Skeletal muscle satellite cell (primary cell): ENCODE results near the gene VWA3A.
"Not testable (repeated sequence)": the region's sequence is repeated elsewhere in the genome, so short reads cannot be mapped to it uniquely, and the experiment has no call there.

Experiments used
- H3K27me3 ChIP-seq: 2 replicates; pipeline ENCODE4 v1.7.0; 2013; ENCODE audit warnings: low read length; ENCODE audit not compliant: control insufficient read depth, insufficient read depth
- H3K36me3 ChIP-seq: 2 replicates; pipeline ENCODE4 v1.7.0; 2013; ENCODE audit warnings: mild to moderate bottlenecking, control low read depth, low read length; ENCODE audit not compliant: insufficient read depth
- H3K4me1 ChIP-seq: 2 replicates; pipeline ENCODE4 v1.7.0; 2013; ENCODE audit warnings: low read length; ENCODE audit not compliant: control insufficient read depth, insufficient read depth
- H3K4me2 ChIP-seq: 2 replicates; pipeline ENCODE4 v1.7.0; 2013; ENCODE audit warnings: mild to moderate bottlenecking, low read length
- H3K4me3 ChIP-seq: 2 replicates; pipeline ENCODE4 v1.7.0; 2013; ENCODE audit warnings: low read length
- H3K9ac ChIP-seq: 2 replicates; pipeline ENCODE4 v1.7.0; 2013; ENCODE audit warnings: mild to moderate bottlenecking, low read depth, low read length, moderate library complexity
- H3K9me3 ChIP-seq: replicated peaks from 2 replicates; pipeline ENCODE4 v1.7.0; 2013; ENCODE audit warnings: mild to moderate bottlenecking, control low read depth, low read length

Gene VWA3A

GRCh38 chr16:22093996-22094395, 1.7 kb downstream of the VWA3A start:
- Histone ChIP-seq H3K4me2 (no peak overlapping the region), H3K36me3 (no peaks in the 10 kb centered on the region), H3K4me1 (no peaks in the 10 kb centered on the region), H3K9ac (no peak overlapping the region), H3K9me3 (no peaks in the 10 kb centered on the region), H3K27me3 (no peaks in the 10 kb centered on the region), H3K4me3 (no peak overlapping the region)

DNA sequence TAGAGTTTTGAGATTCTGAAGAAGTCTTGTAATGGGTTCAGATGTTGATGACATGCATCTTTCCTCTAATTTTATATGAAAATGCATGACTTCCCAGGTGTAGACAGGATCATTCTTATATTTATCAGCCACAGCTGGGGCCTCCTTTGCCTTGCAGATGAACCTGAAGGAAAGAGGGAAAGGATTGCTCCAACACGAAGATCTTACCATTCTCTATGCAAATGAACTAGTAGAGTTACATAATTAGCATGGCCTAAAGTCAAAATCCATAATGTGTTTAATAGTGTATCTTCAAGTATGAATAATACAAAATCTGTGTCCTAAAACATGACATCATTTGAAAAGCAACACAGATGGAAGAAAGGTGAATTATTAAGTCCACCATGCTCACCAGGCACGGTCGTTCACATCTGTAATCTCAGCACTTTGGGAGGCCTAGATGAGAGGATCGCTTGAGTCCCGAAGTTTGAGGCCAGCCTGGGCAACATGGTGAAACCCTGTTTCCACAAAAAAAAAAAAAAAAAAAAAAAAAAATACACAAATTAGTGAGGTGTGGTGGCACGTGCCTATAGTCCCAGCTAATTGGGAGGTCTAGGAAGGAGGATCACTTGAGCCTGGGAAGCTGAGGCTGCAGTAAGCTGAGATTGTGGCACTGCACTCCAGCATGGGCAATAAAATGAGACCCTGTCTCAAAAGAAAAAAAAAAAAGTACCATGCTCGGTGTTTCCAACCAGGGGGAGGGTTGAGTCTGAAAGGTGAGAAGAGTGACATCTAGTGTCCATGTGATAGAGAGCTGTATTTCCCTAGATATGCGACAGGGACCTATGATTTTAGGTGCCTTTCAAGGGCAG, 6.3 kb downstream of the VWA3A start:
- H3K9ac ChIP-seq, result no peak overlapping the region
- H3K9me3 ChIP-seq, result no peaks in the 10 kb centered on the region
- no peaks in the 10 kb centered on the region for H3K4me1 ChIP-seq
- H3K36me3 ChIP-seq, result no peaks in the 10 kb centered on the region
- H3K4me3 ChIP-seq, result peak overlapping the region; percentile 53
- peak overlapping the region; percentile 69 for H3K4me2 ChIP-seq
- no peaks in the 10 kb centered on the region for H3K27me3 ChIP-seq

DNA sequence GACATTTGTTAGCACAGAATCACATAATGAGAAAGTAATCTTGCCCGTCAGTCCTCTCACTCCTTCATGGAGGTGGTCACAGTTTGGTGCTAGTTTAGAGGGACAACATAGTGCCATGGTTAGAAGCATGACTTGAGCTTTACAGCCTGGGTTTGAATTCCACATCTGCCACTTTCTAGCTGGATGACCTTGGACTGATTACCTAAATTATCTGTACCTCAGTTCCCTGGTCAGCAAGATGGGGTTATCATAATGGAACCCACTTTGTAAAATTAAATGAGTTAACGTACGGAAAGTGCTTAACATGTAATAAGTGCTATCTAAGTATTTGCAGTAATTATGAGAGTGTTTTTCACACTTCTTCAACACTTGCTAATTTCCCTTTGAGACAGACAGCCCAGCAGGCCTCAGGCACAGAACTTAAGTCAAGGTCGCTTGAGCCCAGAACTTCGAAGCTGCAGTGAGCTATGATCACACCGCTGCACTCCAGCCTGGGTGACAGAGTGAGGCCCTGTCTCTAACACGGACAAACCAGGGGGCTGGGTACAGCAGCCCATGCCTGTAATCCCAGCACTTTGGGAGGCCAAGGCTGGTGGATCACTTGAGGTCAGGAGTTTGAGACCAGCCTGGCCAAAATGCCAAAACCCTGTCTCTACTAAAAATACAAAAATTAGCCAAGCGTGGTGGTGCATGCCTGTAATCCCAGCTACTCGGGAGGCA, 7.1 kb downstream of the VWA3A start:
- Histone ChIP-seq H3K4me3 (no peak overlapping the region), H3K4me1 (no peaks in the 10 kb centered on the region), H3K4me2 (no peak overlapping the region)

GRCh38 chr16:22103441-22103840, 11.1 kb downstream of the VWA3A start:
- H3K9ac ChIP-seq, result no peak overlapping the region
- H3K9me3 ChIP-seq, result no peaks in the 10 kb centered on the region
- no peaks in the 10 kb centered on the region for H3K36me3 ChIP-seq
- H3K4me1 ChIP-seq, result no peaks in the 10 kb centered on the region
- H3K27me3 ChIP-seq, result peaks cover 29% of the 10 kb centered on the region
- no peak overlapping the region for H3K4me3 ChIP-seq
- H3K4me2 ChIP-seq, result no peak overlapping the region

More for the DNA sequence above, 7.1 kb downstream of the VWA3A start:
- H3K36me3 ChIP-seq, result no peaks in the 10 kb centered on the region
- no peaks in the 10 kb centered on the region for H3K9me3 ChIP-seq
- no peaks in the 10 kb centered on the region for H3K27me3 ChIP-seq
- no peak overlapping the region for H3K9ac ChIP-seq

DNA sequence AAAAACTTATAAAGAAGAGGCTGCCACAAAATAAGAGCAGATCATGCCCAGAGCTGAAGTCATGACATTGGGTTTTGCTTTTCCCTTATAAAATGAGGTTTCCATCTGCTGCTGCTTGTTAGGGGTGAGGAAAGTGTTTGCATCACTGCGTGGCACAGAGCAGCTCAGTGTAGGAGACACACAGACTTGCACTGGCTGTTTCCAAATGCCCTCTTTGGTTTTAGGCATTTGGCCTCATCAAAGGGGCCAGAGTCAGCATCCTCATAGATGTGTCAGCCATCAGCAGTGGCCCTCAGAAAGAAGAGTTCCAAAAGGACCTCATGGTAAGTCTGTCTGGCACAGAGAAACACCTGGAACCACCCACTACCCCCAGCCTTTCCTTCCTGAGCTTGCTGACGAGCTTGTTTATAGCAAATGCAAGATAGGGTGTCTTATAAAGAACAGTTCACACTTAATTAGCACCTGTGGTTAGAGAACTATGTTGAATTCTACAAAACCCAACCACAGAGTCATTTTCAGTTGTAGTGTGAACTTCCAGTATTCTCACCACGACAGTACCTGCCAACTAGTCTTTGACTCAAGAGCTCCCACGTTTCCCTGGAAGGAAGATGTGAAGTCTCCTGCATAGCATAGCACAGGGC, 17.0 kb downstream of the VWA3A start:
- no peak overlapping the region for H3K9ac ChIP-seq
- no peaks in the 10 kb centered on the region for H3K36me3 ChIP-seq
- H3K4me1 ChIP-seq, result no peaks in the 10 kb centered on the region
- peaks cover 53% of the 10 kb centered on the region for H3K27me3 ChIP-seq
- H3K4me2 ChIP-seq, result no peak overlapping the region
- no peaks in the 10 kb centered on the region for H3K9me3 ChIP-seq
- no peak overlapping the region for H3K4me3 ChIP-seq

DNA sequence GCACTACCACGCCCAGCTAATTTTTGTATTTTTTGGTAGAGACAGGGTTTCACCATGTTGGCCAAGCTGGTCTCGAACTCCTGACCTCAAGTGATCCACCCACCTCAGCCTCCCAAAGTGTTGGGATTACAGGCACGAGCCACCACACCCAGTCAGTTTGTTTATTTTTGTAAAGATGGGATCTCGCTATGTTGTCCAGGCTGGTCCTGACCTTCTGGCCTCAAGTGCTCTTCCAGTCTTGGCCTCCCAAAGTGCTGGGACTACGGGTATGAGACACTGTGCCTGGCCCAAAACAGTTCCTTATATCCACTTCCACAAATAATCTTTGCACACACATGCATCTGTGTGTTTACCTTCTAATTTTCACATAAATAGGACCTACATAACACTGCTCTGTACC, 19.3 kb downstream of the VWA3A start:
- not testable (repeated sequence) for H3K4me1 ChIP-seq, H3K4me3 ChIP-seq, H3K36me3 ChIP-seq, H3K4me2 ChIP-seq, H3K9ac ChIP-seq, H3K9me3 ChIP-seq
- peaks cover 42% of the 10 kb centered on the region for H3K27me3 ChIP-seq

GRCh38 chr16:22116095-22116700, 23.9 kb downstream of the VWA3A start:
- Histone ChIP-seq H3K4me2 (no peak overlapping the region), H3K27me3 (peaks cover under 1% of the 10 kb centered on the region), H3K4me1 (no peaks in the 10 kb centered on the region)

DNA sequence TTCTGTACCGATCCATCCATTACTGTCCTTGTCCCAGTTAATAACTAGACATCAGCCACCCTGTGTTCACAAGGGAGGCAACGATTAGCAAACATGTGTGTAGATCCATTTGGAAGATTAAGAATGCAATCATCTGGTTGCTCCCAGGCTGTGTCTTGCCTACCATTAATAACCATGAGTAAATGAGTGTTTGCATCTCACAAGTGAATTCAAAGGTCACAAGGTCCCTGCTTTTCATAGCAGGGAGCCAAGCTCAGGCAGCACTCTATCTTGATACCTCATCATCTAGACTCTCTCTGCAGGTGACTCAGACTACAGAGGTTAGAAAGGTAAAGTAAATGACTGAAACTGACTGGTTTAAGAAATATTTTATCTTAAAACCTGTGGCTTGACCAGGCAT, 25.3 kb downstream of the VWA3A start:
- Histone ChIP-seq H3K27me3 (peaks cover 7% of the 10 kb centered on the region), H3K4me2 (no peak overlapping the region), H3K9me3 (no peaks in the 10 kb centered on the region), H3K36me3 (no peaks in the 10 kb centered on the region), H3K9ac (no peak overlapping the region), H3K4me3 (no peak overlapping the region), H3K4me1 (no peaks in the 10 kb centered on the region)

More at GRCh38 chr16:22116095-22116700, 23.9 kb downstream of the VWA3A start:
- Histone ChIP-seq H3K36me3 (no peaks in the 10 kb centered on the region), H3K9me3 (no peaks in the 10 kb centered on the region), H3K4me3 (no peak overlapping the region), H3K9ac (no peak overlapping the region)

- Histone ChIP-seq H3K36me3 (no peaks in the 10 kb centered on the region), H3K4me3 (no peak overlapping the region), H3K27me3 (peaks cover 7% of the 10 kb centered on the region), H3K4me1 (no peaks in the 10 kb centered on the region), H3K9ac (no peak overlapping the region), H3K9me3 (no peaks in the 10 kb centered on the region), H3K4me2 (no peak overlapping the region)
Observed at GRCh38 chr16:22120440-22120839, 28.1 kb downstream of the VWA3A start.

DNA sequence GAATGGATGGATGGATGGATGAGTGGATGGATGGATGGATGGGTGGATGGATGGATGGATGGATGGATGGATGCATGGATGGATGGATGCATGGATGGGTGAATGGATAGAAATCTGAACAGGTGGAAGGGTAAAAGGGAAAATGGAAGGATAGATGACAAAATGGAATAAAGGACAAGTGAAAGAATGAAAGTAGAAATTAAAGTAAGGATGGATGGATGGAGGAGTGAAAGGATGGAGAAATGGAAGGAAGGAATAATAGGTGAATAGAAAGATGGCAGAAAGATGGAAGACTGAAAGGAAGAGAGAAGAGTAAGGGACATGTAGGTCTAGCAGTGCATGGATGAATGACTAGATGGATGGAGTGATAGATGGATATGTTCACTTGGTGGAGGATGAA, 29.9 kb downstream of the VWA3A start:
- Histone ChIP-seq H3K4me3 (no peak overlapping the region), H3K4me1 (no peaks in the 10 kb centered on the region), H3K36me3 (no peaks in the 10 kb centered on the region), H3K4me2 (no peak overlapping the region), H3K9ac (no peak overlapping the region), H3K27me3 (peaks cover 10% of the 10 kb centered on the region), H3K9me3 (no peaks in the 10 kb centered on the region)

- Histone ChIP-seq H3K4me1 (no peaks in the 10 kb centered on the region), H3K4me3 (no peak overlapping the region), H3K27me3 (peaks cover 12% of the 10 kb centered on the region), H3K9me3 (no peaks in the 10 kb centered on the region), H3K36me3 (no peaks in the 10 kb centered on the region), H3K9ac (no peak overlapping the region), H3K4me2 (no peak overlapping the region)
Observed at GRCh38 chr16:22123146-22123545, 30.8 kb downstream of the VWA3A start.
